Amniotic stem cell (primary cell): ENCODE measurements around the gene NEK4.
"Not testable (repeated sequence)": the region's sequence is repeated elsewhere in the genome, so short reads cannot be mapped to it uniquely, and the experiment has no call there.

Experiments used
- DNase-seq: peaks from one replicate; lab custom pipeline; 2025; lab: John Stamatoyannopoulos, UW

The NEK4 gene

DNA sequence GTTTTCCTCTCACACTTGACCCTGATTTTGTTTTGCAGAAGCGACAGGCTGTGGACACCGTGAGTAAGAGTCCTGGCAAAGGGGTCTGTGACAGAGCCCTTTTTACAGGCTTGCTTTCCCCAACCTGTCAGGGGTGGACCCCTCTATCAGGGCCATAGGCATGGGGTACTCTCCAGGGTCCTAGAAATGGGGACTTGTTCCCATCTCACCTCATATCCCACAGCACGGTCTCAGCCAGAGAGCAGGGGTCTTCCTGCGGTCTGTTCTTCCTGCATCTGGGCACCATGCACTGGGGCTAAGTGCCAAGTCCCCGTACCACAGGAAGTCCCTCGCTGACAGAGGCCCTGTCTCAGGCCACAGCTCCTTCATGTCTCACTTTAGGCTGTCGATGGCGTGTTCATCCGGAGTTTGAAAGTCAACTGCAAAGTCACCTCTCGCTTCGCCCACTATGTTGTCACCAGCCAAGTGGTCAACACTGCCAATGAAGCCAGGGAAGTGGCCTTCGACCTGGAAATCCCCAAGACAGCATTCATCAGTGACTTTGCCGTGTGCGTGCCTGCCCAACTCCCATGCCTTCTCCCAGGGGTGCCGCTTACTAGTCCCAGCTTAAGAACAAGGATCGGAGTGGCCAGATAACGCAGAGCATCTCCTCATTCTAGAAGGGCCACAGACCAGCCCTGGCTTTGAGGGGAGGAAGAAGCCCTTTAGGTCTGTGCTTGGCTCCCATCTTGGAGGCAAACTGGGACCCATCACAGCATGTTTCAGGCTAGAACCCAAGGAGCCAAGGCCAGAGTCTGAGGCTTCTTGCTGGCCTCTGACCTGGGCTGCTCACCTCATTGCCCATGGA, 7.4 kb upstream of the NEK4 start:
- DNase-seq, result no peak

DNA sequence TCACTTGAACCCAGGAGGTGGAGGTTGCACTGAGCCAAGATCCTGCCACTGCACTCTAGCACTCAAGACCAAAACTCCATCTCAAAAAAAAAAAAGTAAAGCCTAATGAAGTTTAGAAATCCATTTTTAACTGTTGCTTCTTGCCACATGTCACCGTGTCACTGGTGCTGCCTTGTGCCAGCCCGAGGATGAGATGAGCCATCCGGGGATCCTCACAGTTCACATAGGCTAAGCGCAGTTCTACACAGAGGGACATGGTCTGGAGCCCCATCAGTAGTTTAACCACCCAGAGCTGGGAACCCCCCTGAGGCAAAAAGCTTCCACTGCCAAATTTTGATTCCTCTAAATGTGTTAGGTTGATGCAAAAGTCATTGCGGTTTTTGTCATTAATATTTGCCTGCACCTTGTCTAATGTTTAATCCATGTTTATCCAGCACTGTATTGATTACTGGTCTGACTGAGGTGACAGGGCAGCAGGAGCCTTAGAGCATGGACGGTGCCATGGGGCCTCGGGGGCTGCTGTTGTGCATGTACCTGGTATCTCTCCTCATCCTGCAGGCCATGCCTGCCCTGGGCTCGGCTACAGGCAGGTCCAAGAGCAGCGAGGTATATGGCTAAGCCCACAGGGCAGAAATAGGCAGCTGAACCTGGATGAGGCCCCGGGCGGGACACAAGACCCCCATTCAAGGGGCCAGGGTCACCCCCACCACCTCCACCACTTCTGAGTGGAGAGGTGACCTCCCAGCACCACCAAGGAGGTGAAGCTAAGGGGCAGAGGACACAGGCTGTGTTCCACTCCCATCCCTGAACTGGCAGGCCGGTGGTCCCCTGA, 6.6 kb upstream of the NEK4 start, which contains the start of gene ITIH1:
Gene ITIH1 (plus strand): TSS at position 473 of the 832 bp plus-strand sequence. CDS start 17 bp downstream, at position 490.
- no peak for DNase-seq

DNA sequence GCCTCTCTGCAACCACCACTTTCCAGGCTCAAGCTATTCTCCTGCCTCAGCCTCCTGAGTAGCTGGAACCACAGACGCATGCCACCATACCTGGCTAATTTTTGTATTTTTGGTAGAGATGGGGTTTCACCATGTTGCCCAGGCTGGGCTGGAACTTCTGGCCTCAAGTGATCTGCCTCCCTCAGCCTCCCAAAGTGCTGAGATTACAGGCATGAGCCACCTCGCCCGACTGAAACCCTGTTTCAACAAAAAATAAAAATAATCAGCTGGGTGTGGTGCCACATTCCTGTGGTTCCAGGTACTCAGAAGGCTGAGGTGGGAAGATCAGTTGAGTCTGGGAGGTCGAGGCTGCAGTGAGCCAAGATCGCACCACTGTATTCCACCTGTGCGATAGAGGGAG, 5.7 kb upstream of the NEK4 start:
- DNase-seq, result not testable (repeated sequence)

DNA sequence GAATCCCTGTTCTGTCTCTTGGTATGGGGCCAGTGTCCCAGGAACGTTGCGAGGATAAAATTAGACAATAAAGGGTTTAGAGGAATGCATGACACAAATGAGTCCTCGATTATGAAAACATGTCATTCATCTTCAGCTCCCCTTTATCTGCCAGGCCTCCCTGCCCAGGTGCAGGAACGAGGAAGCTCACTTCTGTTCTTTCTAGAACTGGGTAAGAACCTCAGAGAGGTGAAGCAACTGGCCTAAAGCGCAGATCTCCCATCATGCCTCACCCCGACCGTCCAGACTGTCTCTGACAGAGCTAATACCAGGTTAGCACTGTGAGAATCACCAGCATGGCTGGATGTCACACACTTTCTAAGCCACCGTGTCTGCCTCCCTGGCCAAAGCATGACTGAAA, 5.1 kb upstream of the NEK4 start:
- DNase-seq, result no peak

DNA sequence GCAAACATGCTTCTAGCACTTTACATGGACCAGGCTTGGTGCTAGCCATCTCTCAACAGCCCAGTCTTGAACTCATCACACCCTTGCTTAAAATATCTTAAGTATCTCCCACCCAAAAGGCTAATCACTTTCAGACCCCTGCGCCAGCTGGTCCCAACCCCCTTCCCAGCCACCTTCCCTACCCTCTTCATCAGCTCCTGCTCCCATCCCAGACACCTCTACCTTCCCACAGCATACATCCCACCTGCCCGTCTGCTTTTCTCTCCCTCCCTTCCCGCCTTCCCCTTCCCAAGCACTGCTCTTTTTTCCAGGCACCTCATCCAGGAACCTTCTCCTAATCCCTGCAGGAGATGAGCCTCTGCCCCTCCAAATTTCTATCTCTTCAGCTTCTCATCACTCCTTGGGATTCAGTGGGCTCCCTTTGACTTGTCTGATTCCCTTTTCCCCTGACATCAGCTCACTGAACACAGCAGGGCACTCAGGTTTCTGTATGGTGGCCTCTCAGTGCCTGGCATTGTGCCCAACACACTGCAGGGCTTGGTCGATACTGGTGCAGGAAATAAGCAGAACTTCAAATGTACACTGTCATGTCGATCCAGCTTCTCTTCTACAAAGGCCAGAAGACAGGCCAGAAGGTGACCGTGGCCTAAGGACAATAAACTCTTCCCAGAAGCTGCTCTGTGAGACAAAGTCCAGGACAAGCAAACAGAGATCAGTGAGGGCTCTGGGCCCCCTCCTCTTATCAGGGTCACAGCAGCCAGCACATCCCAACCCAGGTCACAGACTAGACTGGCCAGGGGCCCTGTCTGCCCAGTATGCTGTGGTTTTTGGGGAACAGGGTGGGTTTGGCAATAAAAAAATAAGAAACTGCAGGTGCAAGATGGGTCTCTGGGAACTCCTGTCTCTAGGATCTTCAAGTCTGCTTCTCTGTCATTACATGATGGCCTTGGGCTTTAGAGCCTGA, 4.4 kb upstream of the NEK4 start:
- no peak for DNase-seq

DNA sequence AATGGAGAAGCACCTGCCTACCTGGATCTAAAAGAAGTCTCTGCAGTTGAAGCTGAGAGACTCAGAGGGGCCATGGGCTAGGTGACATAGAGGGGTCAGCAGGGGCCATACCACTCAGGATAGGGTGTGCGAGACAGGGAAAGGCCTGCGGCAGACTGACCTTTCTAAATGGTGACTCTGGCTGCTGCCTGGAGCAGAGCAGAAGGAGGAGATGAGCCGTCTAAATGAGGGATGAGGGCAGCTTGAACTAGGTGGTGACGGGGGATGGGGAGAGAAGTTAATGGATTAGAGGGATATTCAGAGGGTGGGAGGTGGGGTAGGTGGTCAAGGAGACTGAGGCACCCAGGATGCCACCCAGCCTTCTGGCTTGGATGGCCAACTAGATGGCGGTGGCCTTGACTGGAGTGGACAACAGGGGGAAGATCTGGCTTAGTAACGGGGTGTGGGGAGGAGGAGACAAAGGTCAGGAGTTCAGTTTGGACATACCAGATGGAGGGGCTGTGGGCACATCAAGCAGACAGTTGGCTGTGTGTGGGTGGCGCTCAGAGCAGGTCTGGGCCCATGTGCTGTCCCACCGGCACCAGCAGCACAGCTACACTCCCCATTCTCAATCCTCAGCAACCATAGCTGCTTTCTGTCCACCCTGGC, 3.5 kb upstream of the NEK4 start:
- DNase-seq, result no peak

DNA sequence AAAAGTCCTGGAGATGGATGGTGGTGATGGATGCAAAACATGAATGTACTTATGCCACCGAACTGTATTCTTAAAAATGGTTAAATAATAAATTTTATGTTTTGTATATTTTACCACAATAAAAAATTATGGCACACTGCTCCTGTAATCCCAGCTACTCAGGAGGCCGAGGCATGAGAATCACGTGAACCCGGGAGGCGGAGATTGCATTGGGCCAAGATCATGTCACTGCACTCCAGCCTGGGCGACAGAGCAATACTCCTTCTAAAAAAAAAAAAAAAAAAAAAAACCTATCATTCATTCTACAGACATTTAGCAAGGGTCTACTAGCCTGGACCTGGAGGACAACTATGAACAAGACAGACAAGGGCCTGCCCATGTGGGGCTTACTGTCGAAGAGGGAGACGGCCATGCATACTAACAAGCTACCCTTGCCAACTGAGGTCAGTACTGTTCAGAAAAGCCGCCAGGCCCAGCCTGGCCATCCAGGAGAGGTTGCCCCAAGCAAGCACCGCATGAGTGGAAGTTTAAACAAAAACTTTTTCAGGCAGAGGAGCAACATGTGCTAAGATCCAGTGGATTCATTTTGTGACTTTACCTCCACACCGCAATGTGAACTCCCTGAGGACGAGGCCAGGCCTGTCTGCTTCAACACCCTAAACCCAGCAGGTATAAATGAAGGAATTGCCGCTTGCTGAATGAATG, 2.8 kb upstream of the NEK4 start:
- no peak for DNase-seq

DNA sequence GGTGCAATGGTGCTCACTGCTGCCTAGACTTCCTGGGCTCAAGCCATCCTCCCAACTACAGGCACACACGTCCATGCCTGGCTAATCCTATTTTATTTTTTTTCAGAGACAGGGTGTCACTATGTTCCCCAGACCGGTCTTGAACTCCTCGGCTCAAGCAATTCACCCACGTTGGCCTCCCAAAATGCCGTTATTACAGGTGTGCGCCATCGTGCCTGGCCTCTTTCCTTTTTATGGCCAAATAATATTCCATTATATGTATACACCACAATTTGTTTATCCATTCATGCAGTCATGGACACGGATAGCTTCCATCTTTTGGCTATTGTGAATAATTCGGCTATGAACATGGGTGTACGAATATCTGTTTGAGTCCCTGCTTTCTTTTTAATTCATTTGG, 962 bp upstream of the NEK4 start:
- DNase-seq, result no peak

DNA sequence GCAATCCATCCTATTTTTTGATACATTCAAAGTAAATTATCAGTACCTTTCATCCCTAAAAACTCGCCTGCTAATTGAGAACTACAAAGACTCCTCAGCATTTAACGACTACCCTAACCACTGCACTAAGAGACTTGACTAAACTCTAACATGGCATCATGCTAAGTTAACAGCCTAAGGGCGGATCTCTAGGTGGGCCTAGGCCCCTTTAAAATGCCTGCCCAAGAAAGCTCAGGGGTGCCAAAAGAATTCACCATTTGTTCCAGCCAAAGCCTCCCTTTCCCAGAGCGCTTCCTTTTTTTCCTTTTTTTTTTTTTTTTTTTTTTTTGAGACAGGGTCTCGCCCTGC, 568 bp upstream of the NEK4 start:
- no peak for DNase-seq

DNA sequence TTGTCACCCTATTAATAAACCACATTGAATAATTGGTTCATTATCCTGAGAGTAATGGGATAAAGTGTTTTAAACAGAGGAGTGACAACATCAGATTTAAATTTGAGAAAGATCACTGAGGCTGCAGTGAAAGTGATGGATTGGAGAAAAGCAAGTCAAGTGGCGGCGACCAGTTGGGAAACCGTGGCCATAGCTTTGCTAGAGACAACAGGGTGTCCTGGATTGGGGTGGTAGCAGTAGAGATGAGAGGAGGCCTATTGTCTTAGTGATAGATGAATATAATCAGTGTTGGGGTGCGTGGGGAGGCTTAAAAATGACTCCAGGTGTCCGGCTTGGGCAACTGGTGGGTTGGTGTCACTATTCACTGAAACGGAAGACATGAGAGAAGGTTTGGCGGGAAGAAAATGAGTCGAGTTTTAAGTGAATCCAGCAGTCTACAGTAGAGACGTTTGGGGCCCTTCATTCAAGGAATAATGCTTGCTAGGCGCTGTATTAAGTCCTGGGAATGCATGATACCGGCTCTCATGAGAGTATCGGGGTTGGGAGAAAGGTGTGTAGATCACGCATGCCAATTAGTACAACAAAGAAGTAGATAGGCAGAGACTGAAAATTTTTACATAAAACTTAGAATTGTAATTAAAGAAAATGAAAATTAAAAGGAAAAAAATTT, 819 bp downstream of the NEK4 start:
- no peak for DNase-seq

DNA sequence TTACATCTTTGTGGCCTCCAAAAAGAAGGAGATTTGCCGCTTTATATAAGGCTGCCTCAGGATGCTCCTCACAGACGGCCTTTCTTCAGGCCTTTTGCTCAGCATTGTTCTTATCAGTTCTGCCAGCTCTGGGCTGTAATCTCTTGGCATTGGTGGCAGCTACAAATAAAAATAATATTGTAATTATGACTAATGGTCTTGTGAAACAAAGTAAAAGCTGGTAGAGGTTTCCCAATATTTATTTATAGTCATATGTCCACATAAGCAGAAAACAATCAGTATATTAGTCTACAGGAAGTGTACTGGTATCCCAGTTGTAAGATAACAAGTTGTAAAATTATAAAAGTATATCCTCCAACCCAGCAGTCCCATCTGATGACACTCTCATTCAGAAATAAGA, 7.3 kb downstream of the NEK4 start:
- DNase-seq, result no peak

DNA sequence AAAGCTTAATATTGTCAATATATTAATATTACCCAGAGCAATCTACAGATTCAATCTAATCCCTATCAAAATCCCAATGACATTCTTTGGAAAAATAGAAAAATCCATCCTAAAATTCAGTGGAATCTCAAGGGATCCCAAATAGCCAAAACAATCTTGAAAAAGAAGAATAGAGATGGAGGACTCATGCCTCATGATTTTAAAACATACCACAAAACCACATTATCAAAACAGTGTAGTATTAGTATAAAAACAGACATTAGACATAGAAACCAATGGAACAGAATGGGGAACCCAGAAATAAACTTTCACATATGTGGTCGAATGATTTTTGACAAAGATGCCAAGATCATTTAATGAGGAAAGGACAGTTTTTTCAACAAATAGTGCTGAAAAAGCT, 14.6 kb downstream of the NEK4 start:
- DNase-seq, result no peak

DNA sequence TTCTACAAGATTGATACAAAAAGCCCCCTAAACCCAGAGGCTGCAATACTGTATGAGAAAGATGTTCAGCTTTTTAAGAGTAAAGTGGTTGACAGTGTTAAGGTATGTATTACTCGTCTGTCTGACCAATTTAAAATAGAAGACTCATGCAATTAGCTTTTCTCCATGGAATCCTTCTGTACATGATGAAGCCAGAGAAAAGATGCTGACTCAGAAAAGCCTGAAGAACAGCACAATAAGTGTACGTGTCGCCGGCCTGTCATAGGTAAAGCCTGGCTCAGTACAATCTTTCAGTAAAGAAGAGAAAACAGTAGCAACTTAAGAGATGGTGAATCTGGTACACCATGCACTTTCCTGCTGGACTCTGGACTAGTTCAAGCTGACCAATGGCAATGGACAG, 16.4 kb downstream of the NEK4 start:
- DNase-seq, result no peak

DNA sequence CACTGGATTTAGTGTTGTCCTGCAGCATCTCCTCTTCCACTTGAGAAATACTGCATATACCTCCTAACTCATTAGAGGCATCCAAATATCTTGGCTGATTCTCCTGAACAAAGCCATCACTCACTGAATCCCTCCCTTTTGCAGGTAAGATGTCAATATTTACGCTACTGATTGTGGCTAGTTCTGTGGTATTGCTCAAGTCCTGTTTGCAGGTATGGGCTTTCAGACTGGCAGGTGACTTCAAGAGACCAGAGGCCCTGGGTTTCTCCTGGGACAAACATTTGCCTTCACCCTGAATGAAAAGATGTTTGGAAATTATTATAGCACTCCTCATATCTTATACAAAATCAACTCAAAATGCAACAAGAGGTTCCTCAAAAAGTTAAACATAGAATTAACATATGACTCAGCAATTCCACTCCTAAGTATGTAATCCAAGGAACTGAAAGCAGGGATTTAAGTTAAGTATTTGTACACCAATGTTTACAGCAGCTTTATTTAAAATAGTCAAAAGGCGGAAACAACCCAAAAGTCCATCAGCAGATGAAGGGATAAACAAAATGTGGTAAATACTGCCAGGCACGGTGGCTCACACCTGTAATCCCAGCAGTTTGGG, 18.6 kb downstream of the NEK4 start:
- DNase-seq, result no peak

DNA sequence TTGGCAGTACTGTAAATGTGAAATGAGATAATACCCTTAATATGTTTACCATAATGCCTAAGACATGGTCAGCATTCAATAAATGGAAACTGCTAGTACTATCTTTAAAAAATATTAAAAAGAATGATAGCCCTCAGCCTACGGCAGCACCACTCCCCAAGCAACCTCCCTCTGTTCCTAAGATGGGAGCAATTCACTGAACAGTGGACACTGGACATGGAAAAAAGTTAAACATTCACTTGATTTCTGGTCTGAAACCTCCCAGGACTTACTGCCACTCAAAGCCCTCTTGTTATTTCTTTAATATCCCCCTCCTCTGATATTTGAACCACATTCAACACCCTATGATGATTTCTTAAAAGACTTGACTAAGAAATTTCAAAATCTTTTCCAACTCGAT, 27.0 kb downstream of the NEK4 start:
- DNase-seq, result no peak

DNA sequence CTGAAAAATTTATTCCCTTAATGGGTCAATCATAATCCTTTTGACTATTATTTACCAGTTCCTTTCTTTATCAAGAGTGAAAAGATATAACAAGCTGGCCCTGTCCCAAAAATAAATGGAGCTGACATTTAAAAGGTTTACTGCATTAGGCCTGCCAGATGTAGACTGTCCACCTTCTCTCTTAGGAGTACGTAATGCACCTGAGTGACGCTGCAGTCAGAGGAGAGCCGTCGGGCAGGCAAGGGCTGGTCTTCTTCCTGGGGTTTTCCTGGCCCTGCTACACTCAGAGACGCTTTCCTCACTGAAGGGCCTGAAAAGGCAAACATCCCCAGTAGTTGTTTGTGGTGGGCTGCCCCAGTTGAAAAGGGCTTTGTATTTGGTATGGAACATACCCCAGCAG, 27.6 kb downstream of the NEK4 start:
- no peak for DNase-seq

DNA sequence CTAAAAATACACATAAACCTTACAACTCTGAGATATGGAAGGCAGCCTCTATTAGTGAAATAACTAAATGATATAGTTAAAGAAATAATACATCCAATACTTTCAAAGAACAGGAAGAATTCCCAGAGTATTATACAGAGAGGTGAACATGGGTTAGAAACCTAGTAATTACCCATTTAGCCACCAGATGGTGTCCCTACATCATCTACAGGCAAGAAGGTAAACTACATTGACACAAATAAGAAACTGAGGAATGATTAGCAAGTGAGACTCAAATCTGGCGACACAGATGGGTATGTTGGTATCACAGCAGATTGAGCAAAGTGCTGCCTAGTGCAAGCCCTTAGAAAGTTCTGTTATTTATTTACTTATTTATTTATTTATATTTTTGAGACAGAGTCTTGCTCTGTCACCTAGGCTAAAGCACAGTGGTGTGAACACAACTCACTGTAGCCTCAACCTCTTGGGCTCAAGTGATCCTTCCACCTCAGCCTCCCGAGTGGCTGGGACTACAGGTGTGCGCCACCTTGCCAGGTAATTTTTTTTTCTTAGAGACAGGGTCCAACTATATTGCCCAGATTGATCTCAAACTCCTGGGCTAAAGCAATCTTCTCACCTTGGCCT, 28.2 kb downstream of the NEK4 start:
- DNase-seq, result no peak

DNA sequence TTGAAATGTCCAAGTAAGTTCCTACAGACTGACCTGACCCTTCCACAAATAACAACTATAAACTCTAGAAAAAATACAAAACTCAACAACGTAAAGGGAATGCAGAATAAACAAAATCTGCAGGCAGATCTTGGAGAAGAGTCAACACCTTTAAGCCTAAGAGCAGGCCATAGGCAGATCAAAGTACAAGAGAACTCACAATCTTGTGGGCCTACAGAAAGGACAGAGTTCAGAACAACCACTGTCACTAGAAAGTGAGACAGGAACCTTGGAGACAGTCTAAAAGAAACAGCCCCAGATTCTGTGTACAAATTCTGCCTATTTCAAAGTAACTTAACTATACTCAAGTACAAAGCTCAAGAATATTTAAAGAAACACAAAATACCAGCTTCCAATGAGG, 31.0 kb downstream of the NEK4 start:
- no peak for DNase-seq

DNA sequence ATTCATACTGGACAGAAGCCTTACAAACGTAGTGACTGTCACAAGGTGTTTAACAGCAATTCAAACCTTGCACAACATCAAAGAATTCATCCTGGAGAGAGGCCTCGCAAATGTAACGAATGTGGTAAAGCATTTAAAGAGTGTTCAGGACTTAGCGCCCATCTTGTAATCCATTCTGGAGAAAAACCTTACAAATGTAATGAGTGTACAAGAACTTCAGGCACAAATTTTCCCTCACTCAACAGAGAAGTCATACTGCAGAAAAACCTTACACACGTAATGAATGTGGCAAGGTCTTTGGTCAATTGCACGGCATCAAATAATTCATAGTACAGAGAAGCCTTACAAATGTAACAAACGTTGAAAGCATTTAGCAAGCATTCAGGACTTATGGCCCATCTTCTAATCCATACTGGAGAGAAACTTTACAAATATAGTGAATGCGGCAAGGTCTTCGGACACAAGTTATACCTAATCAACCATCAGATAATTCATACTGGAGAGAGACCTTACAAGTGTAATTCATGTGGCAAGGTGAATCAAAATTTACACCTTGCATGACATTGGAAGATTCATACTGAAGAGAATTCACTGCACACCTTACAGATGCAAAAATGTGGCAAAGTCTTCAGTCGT, 37.4 kb downstream of the NEK4 start:
- DNase-seq, result no peak
